MM.1S (cell line): ENCODE results near the gene C10orf105.

Experiments used
- DNase-seq: peaks from one replicate; pipeline ENCODE4 v3.0.0-alpha.2; 2015
- H2AFZ ChIP-seq: fragments of 300-600 bp; sonication (generic); 2 replicates; pipeline ENCODE4 v1.6.0; 2016; ENCODE audit warnings: antibody characterized with exemption, low read length
- H3F3A ChIP-seq: fragments of 300-600 bp; sonication (generic); 2 replicates; pipeline ENCODE4 v1.6.1; 2016; ENCODE audit warnings: mild to moderate bottlenecking, antibody characterized with exemption, low read length, moderate library complexity, mixed read lengths; ENCODE audit not compliant: insufficient read depth
- H3K27ac ChIP-seq: fragments of 300-600 bp; sonication (generic); 2 replicates; pipeline ENCODE4 v1.5.1; 2016; ENCODE audit warnings: mild to moderate bottlenecking, low read length
- H3K27me3 ChIP-seq: fragments of 300-600 bp; sonication (generic); replicated peaks from 2 replicates; pipeline ENCODE4 v1.6.0; 2016; ENCODE audit warnings: low read length; ENCODE audit not compliant: insufficient read depth
- H3K36me3 ChIP-seq: fragments of 300-600 bp; sonication (generic); replicated peaks from 2 replicates; pipeline ENCODE4 v1.6.1; 2016; ENCODE audit warnings: mild to moderate bottlenecking, low read length, mixed read lengths; ENCODE audit not compliant: insufficient read depth
- H3K4me1 ChIP-seq: fragments of 300-600 bp; sonication (generic); 2 replicates; pipeline ENCODE4 v1.6.1; 2016; ENCODE audit warnings: low read length, mixed read lengths
- H3K4me2 ChIP-seq: fragments of 300-600 bp; sonication (generic); 2 replicates; pipeline ENCODE4 v1.6.0; 2016; ENCODE audit warnings: low read depth, low read length
- H3K4me3 ChIP-seq: fragments of 300-600 bp; sonication (generic); 2 replicates; pipeline ENCODE4 v1.5.1; 2016; ENCODE audit warnings: low read length, mixed read lengths
- H3K79me2 ChIP-seq: fragments of 300-600 bp; sonication (generic); 2 replicates; pipeline ENCODE4 v1.6.1; 2016; ENCODE audit warnings: mixed run types, low read length, mixed read lengths
- H3K9ac ChIP-seq: fragments of 300-600 bp; sonication (generic); 2 replicates; pipeline ENCODE4 v1.6.1; 2016; ENCODE audit warnings: low read length, mixed read lengths
- H3K9me2 ChIP-seq: fragments of 300-600 bp; sonication (generic); replicated peaks from 2 replicates; pipeline ENCODE4 v1.6.1; 2016; ENCODE audit warnings: mild to moderate bottlenecking, low read length, mixed read lengths; ENCODE audit not compliant: insufficient read depth
- H3K9me3 ChIP-seq: fragments of 300-600 bp; sonication (generic); replicated peaks from 2 replicates; pipeline ENCODE4 v1.6.1; 2016; ENCODE audit warnings: mild to moderate bottlenecking, low read length, mixed read lengths; ENCODE audit not compliant: insufficient read depth
- H4K20me1 ChIP-seq: fragments of 300-600 bp; sonication (generic); 2 replicates; pipeline ENCODE4 v1.6.1; 2016; ENCODE audit warnings: mild to moderate bottlenecking, low read length, moderate library complexity, mixed read lengths; ENCODE audit not compliant: insufficient read depth
- EZH2 ChIP-seq: fragments of 300-600 bp; sonication (generic); optimal IDR thresholded peaks from 2 replicates; pipeline ENCODE3; 2017; ENCODE audit warnings: low read depth, mild to moderate bottlenecking, antibody characterized with exemption, low read length, mixed read lengths
- EZH2phosphoT487 ChIP-seq: fragments of 300-600 bp; sonication (generic); IDR thresholded peaks from 2 replicates; pipeline ENCODE4 v1.6.1; 2018; ENCODE audit warnings: antibody characterized with exemption, low read length
- TF ChIP-seq, protein P1 (sequence below): fragments of 300-600 bp; sonication (generic); IDR thresholded peaks from 2 replicates; pipeline ENCODE4 v1.5.1; 2016; ENCODE audit warnings: antibody characterized with exemption, low read length, mixed read lengths

The C10orf105 gene

DNA sequence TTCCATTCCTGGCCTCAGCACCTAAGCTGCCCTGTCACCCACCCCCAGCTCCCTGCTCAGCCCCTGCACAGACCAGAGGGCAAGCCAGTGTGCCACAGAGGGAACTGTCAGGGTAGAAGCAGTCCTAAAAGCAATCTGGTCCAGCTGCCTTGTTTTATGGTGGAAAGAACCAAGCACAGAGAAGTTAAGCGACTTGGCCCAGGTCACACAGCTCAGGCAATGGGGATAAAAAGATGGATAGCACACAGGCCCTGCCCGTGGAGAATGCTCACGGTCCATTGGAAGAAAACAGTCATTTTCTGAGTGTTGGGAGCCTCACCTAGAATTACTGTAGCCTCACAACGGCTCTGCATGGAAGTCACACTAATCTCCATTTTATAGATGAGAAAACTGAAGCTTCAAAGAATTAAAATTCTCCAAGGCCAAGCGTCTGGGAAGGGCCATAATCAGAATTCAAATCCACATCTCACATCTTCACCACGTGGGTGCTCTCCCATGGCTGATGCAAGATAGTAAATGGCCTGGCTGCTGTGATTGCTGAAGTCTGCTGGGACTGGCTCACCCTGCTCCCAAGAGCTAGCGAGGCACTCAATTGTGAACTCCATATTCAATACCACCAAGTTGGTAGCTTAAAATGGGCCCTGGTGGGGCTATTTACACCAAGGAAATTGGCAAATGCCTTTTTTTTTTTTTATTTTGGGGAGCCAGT, 26.8 kb downstream of the C10orf105 start:
- Histone ChIP-seq H3K9me3 (no peaks in the 10 kb centered on the region), H3K4me2 (no peak overlapping the region), H4K20me1 (no peaks in the 10 kb centered on the region), H3K27ac (no peak overlapping the region), H3K9me2 (no peaks in the 10 kb centered on the region), H2AFZ (no peak overlapping the region), H3K27me3 (no peaks in the 10 kb centered on the region), H3K4me3 (no peak overlapping the region), H3K4me1 (peaks cover 14% of the 10 kb centered on the region), H3K79me2 (no peaks in the 10 kb centered on the region), H3F3A (no peaks in the 10 kb centered on the region), H3K36me3 (no peaks in the 10 kb centered on the region), H3K9ac (no peak overlapping the region)
- DNase-seq, result no peak
- TF ChIP-seq EZH2 (no peak), EZH2phosphoT487 (no peak)
- TF ChIP-seq, protein P1, sequence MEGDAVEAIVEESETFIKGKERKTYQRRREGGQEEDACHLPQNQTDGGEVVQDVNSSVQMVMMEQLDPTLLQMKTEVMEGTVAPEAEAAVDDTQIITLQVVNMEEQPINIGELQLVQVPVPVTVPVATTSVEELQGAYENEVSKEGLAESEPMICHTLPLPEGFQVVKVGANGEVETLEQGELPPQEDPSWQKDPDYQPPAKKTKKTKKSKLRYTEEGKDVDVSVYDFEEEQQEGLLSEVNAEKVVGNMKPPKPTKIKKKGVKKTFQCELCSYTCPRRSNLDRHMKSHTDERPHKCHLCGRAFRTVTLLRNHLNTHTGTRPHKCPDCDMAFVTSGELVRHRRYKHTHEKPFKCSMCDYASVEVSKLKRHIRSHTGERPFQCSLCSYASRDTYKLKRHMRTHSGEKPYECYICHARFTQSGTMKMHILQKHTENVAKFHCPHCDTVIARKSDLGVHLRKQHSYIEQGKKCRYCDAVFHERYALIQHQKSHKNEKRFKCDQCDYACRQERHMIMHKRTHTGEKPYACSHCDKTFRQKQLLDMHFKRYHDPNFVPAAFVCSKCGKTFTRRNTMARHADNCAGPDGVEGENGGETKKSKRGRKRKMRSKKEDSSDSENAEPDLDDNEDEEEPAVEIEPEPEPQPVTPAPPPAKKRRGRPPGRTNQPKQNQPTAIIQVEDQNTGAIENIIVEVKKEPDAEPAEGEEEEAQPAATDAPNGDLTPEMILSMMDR, result no peak

- no peaks in the 10 kb centered on the region for H3F3A ChIP-seq
- no peak overlapping the region for H3K27ac ChIP-seq
- H3K9me2 ChIP-seq, result no peaks in the 10 kb centered on the region
- H3K27me3 ChIP-seq, result peaks cover 3% of the 10 kb centered on the region; the same call in 1 of the 2 replicates
- no peak overlapping the region for H3K9ac ChIP-seq
- H4K20me1 ChIP-seq, result no peaks in the 10 kb centered on the region
- H3K36me3 ChIP-seq, result no peaks in the 10 kb centered on the region
- no peaks in the 10 kb centered on the region for H3K79me2 ChIP-seq
- no peak overlapping the region for H2AFZ ChIP-seq
- H3K9me3 ChIP-seq, result no peaks in the 10 kb centered on the region
- no peak overlapping the region for H3K4me2 ChIP-seq
- no peak overlapping the region for H3K4me3 ChIP-seq
- DNase-seq, result no peak
- TF ChIP-seq EZH2phosphoT487, result no peak
- no peak for TF ChIP-seq EZH2
- TF ChIP-seq, protein P1, result no peak
- H3K4me1 ChIP-seq, result peaks cover 14% of the 10 kb centered on the region
Observed at GRCh38 chr10:71691405-71691804, 28.2 kb downstream of the C10orf105 start.

- Histone ChIP-seq H3K36me3 (no peaks in the 10 kb centered on the region), H4K20me1 (no peaks in the 10 kb centered on the region), H3K27me3 (peaks cover 4% of the 10 kb centered on the region; the same call in 1 of the 2 replicates), H3K4me2 (no peak overlapping the region), H3K9ac (no peak overlapping the region), H3K9me2 (no peaks in the 10 kb centered on the region), H3K27ac (no peak overlapping the region), H3K79me2 (no peaks in the 10 kb centered on the region), H2AFZ (no peak overlapping the region), H3K9me3 (no peaks in the 10 kb centered on the region), H3K4me1 (peaks cover 11% of the 10 kb centered on the region), H3F3A (no peaks in the 10 kb centered on the region), H3K4me3 (no peak overlapping the region)
- TF ChIP-seq, protein P1, result no peak
- TF ChIP-seq EZH2, result no peak
- DNase-seq, result no peak
Observed at GRCh38 chr10:71690094-71690720, 29.4 kb downstream of the C10orf105 start.
